ENCODE measurements around the gene RPL7A.
A peak's percentile ranks its signal among the peaks of the same experiment; 100 is the strongest.

DNA sequence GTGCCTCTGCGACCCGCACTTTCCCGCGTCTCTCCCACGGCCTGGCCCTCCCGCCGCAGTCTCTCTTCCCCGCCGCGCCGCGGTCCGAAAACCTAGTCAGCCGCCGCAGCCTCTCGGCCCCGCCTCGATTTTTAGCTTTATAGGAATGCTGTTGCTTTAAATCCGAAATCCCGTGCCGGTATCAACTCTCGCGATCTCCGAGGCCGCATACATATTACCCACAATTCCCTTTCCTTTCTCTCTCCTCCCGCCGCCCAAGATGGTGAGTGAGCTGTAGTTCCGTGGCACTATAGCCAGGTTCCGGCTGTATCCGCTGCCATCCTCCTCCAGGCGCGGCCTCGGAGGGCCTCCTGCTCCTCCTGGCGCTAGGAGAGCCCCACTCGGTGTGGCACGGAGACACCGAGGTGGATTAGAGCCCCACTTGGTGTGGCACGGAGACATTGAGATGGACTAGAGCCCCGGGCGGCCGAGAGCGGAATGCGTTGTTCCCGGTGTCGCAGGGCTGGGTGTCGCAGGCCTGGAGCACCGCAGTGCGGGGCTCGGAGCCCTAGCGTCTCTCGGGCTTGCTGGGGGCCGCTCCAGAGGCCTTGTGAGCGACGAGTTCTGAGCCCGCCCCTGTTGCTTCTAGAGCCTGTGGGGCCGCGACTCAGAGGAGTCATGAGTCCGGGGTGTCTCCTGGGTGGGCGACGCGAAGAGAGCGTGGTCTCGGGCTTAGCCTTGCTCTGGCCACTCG, at the start of gene RPL7A, which contains the start of gene MED22:
- TF ChIP-seq POLR2A (IDR thresholded peaks at IDR 0.05), result peak; percentile 74 to 97 (median 97)
- TF ChIP-seq, protein P1, sequence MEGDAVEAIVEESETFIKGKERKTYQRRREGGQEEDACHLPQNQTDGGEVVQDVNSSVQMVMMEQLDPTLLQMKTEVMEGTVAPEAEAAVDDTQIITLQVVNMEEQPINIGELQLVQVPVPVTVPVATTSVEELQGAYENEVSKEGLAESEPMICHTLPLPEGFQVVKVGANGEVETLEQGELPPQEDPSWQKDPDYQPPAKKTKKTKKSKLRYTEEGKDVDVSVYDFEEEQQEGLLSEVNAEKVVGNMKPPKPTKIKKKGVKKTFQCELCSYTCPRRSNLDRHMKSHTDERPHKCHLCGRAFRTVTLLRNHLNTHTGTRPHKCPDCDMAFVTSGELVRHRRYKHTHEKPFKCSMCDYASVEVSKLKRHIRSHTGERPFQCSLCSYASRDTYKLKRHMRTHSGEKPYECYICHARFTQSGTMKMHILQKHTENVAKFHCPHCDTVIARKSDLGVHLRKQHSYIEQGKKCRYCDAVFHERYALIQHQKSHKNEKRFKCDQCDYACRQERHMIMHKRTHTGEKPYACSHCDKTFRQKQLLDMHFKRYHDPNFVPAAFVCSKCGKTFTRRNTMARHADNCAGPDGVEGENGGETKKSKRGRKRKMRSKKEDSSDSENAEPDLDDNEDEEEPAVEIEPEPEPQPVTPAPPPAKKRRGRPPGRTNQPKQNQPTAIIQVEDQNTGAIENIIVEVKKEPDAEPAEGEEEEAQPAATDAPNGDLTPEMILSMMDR (IDR thresholded peaks at IDR 0.05), result peak in 1 of 7 experiments; percentile 34
